IMR-90 (cell line): ENCODE results near the gene KCNQ1. TPM values are rescaled to one million over a fixed set of nuclear protein-coding genes. Genes with fewer than 3 reads are reported as not detected.

Experiments used
- ATAC-seq: fragments of 200-7000 bp; cut with Tn5 transposase; 2 replicates; pipeline ENCODE4 v1.9.1; 2020; ENCODE audit warnings: low read depth, mild to moderate bottlenecking, moderate library complexity
- BruUV-seq: library from RNA; stranded (reverse); fragments of 400-500 nt; replicated peaks from 2 replicates; lab custom pipeline; 2021; lab: Mats Ljungman, UMichigan
- CTCF ChIA-PET: fragments of 300-600 bp; formaldehyde crosslinking; extraction: SDS; loops from one replicate; lab custom pipeline; 2021; ENCODE audit warnings: antibody characterized with exemption; lab: Yijun Ruan, JAX
- POLR2A ChIA-PET: fragments of 300-600 bp; sonication (Branson Sonifier 250); formaldehyde crosslinking; loops from one replicate; lab custom pipeline; 2022; ENCODE audit warnings: antibody characterized with exemption; ENCODE audit not compliant: unreplicated experiment; lab: Charles Lee
- DNase-seq: peaks from one replicate; pipeline ENCODE4 v3.0.0; 2013
- H2AFZ ChIP-seq: replicated peaks from 2 replicates; pipeline ENCODE3; 2013; ENCODE audit warnings: low read length, mild to moderate bottlenecking; ENCODE audit not compliant: poor library complexity
- H2AK5ac ChIP-seq: 2 replicates; pipeline ENCODE4 v1.6.1; 2013; ENCODE audit warnings: low read depth, low read length, inconsistent platforms
- H2AK9ac ChIP-seq: replicated peaks from 2 replicates; pipeline ENCODE3; 2013; ENCODE audit warnings: mild to moderate bottlenecking, low read depth, low read length, moderate library complexity; ENCODE audit not compliant: poor library complexity
- H2BK120ac ChIP-seq: 2 replicates; pipeline ENCODE4 v1.6.1; 2013; ENCODE audit warnings: low read depth, low read length, inconsistent platforms
- H2BK15ac ChIP-seq: 3 replicates; pipeline ENCODE4 v1.6.1; 2013; ENCODE audit warnings: low read depth, low read length, inconsistent platforms
- H2BK20ac ChIP-seq: 2 replicates; pipeline ENCODE4 v1.6.1; 2013; ENCODE audit warnings: low read depth, mild to moderate bottlenecking, inconsistent platforms, low read length, moderate library complexity
- H2BK5ac ChIP-seq: 2 replicates; pipeline ENCODE4 v1.6.1; 2013; ENCODE audit warnings: mild to moderate bottlenecking, low read depth, low read length, inconsistent platforms; ENCODE audit not compliant: poor library complexity, severe bottlenecking
- H3K14ac ChIP-seq: replicated peaks from 2 replicates; pipeline ENCODE4 v1.6.1; 2013; ENCODE audit warnings: low read depth, low read length, inconsistent platforms
- H3K18ac ChIP-seq: 2 replicates; pipeline ENCODE4 v1.6.1; 2013; ENCODE audit warnings: low read depth, low read length, control low read depth
- H3K23ac ChIP-seq: 2 replicates; pipeline ENCODE4 v1.6.1; 2013; ENCODE audit warnings: low read depth, low read length, inconsistent platforms
- H3K27ac ChIP-seq: 2 replicates; pipeline ENCODE4 v1.5.1; 2013; ENCODE audit warnings: mild to moderate bottlenecking, control low read depth, low read length; ENCODE audit not compliant: insufficient read depth
- H3K27me3 ChIP-seq: 2 replicates; pipeline ENCODE4 v1.6.1; 2013; ENCODE audit warnings: low read length; ENCODE audit not compliant: control insufficient read depth, insufficient read depth
- H3K36me3 ChIP-seq: 2 replicates; pipeline ENCODE4 v1.6.1; 2013; ENCODE audit warnings: low read length, mixed read lengths; ENCODE audit not compliant: control insufficient read depth, insufficient read depth
- H3K4ac ChIP-seq: 2 replicates; pipeline ENCODE4 v1.6.1; 2013; ENCODE audit warnings: low read depth, low read length, inconsistent platforms
- H3K4me1 ChIP-seq: 2 replicates; pipeline ENCODE4 v1.6.1; 2013; ENCODE audit warnings: low read length, mixed read lengths; ENCODE audit not compliant: control insufficient read depth, insufficient read depth
- H3K4me2 ChIP-seq: 2 replicates; pipeline ENCODE4 v1.6.1; 2013; ENCODE audit warnings: low read depth, mild to moderate bottlenecking, control low read depth, low read length, moderate library complexity
- H3K4me3 ChIP-seq: 2 replicates; pipeline ENCODE4 v1.5.1; 2013; ENCODE audit warnings: low read depth, mild to moderate bottlenecking, control low read depth, low read length, moderate library complexity; ENCODE audit not compliant: insufficient read depth
- H3K56ac ChIP-seq: 2 replicates; pipeline ENCODE4 v1.6.1; 2013; ENCODE audit warnings: low read length, inconsistent platforms; ENCODE audit not compliant: insufficient read depth; ENCODE audit errors: extremely low read depth
- H3K79me1 ChIP-seq, 2 experiments: 2 replicates each; pipeline ENCODE4 v1.6.1; 2013; ENCODE audit warnings: low read length in 2 of 2, inconsistent platforms in 1 of 2, low read depth in 1 of 2
- H3K9ac ChIP-seq: 2 replicates; pipeline ENCODE4 v1.6.1; 2013; ENCODE audit warnings: low read depth, low read length, control low read depth
- H3K9me1 ChIP-seq: 2 replicates; pipeline ENCODE4 v1.6.1; 2013; ENCODE audit warnings: low read length, inconsistent platforms; ENCODE audit not compliant: insufficient read depth
- H3K9me3 ChIP-seq: 2 replicates; pipeline ENCODE4 v1.6.1; 2013; ENCODE audit warnings: low read length; ENCODE audit not compliant: control insufficient read depth, insufficient read depth
- H4K20me1 ChIP-seq: 2 replicates; pipeline ENCODE4 v1.6.1; 2013; ENCODE audit warnings: low read length, inconsistent platforms; ENCODE audit not compliant: insufficient read depth
- H4K5ac ChIP-seq: 2 replicates; pipeline ENCODE4 v1.6.1; 2013; ENCODE audit warnings: mild to moderate bottlenecking, low read depth, low read length, control low read depth
- H4K8ac ChIP-seq, 2 experiments: 2 replicates each; pipeline ENCODE4 v1.6.1; 2013; ENCODE audit warnings: low read depth in 2 of 2, low read length in 2 of 2, control low read depth in 1 of 2, inconsistent platforms in 1 of 2
- H4K91ac ChIP-seq: 2 replicates; pipeline ENCODE4 v1.6.1; 2013; ENCODE audit warnings: low read depth, low read length, inconsistent platforms; ENCODE audit not compliant: insufficient read depth
- BHLHE40 ChIP-seq: fragments of 150-350 bp; IDR thresholded peaks from 2 replicates; pipeline ENCODE4 v1.6.1; 2016; ENCODE audit warnings: mild to moderate bottlenecking, low read depth, low read length
- CEBPB ChIP-seq: IDR thresholded peaks from 2 replicates; pipeline ENCODE4 v1.6.1; 2012; ENCODE audit warnings: low read depth, low read length, improper control_type of control experiment
- CHD1 ChIP-seq: IDR thresholded peaks from 2 replicates; pipeline ENCODE4 v1.6.1; 2012; ENCODE audit warnings: low read depth, low read length, improper control_type of control experiment
- ELK1 ChIP-seq: fragments of 150-350 bp; IDR thresholded peaks from 2 replicates; pipeline ENCODE4 v1.6.1; 2016; ENCODE audit warnings: low read depth, mild to moderate bottlenecking, low read length, moderate library complexity, borderline replicate concordance
- FOS ChIP-seq: fragments of 150-350 bp; IDR thresholded peaks from 2 replicates; pipeline ENCODE4 v1.6.1; 2016; ENCODE audit warnings: low read depth, low read length
- MAZ ChIP-seq: IDR thresholded peaks from 2 replicates; pipeline ENCODE4 v1.6.1; 2012; ENCODE audit warnings: low read depth, mild to moderate bottlenecking, low read length, improper control_type of control experiment, moderate library complexity, borderline replicate concordance
- NFE2L2 ChIP-seq: fragments of 150-350 bp; IDR thresholded peaks from 2 replicates; pipeline ENCODE4 v1.6.1; 2016; ENCODE audit warnings: low read depth, mild to moderate bottlenecking, low read length
- RAD21 ChIP-seq: IDR thresholded peaks from 2 replicates; pipeline ENCODE4 v1.6.1; 2012; ENCODE audit warnings: low read length, improper control_type of control experiment
- RCOR1 ChIP-seq: IDR thresholded peaks from 2 replicates; pipeline ENCODE4 v1.6.1; 2012; ENCODE audit warnings: mild to moderate bottlenecking, low read length, improper control_type of control experiment; ENCODE audit not compliant: insufficient replicate concordance
- RFX5 ChIP-seq: IDR thresholded peaks from 2 replicates; pipeline ENCODE4 v1.8.0; 2012; ENCODE audit warnings: low read depth, mild to moderate bottlenecking, low read length, moderate library complexity
- SMC3 ChIP-seq: fragments of 150-350 bp; IDR thresholded peaks from 2 replicates; pipeline ENCODE4 v1.6.1; 2016; ENCODE audit warnings: low read depth, mild to moderate bottlenecking, antibody characterized with exemption, low read length, moderate library complexity
- WGBS, 2 experiments: methylation state at CpG; one replicate each; pipeline versions ENCODE4 v1.1.5 to v1.1.7; 2013; ENCODE audit warnings: missing lambda C conversion rate in 2 of 2; ENCODE audit not compliant: insufficient read length in 1 of 2; ENCODE audit errors: extremely low coverage in 2 of 2; 5-methylcytosine and 5-hydroxymethylcytosine counted together
- dilution Hi-C: fragments of 300-500 bp; cut with HindIII; formaldehyde crosslinking; loops from one replicate; pipeline ENCODE4 v1.14.3; 2018; ENCODE audit warnings: low sequenced_read_pairs; ENCODE audit not compliant: unreplicated experiment
- in situ Hi-C: fragments of 300-500 bp; cut with MboI; formaldehyde crosslinking; loops from 3 replicates; pipeline ENCODE4 v1.14.3; 2019; ENCODE audit warnings: low sequenced_read_pairs, inconsistent platforms, mixed read lengths
- intact Hi-C: fragments of 100-400 bp; cut with micrococcal nuclease; formaldehyde crosslinking; loops from 2 replicates; pipeline ENCODE4 v1.10.0; 2022
- polyA plus RNA-seq, 3 experiments: library from polyadenylated mRNA; depleted of rRNA; stranded (reverse); fragments of >200 nt; gene quantifications; 2 replicates each; pipeline ENCODE4 v1.2.3, GENCODE V29; 2012; ENCODE audit warnings: low replicate concordance in 1 of 3
- total RNA-seq: library from RNA; depleted of rRNA; stranded (reverse); fragments of >200 nt; gene quantifications from 2 replicates; pipeline ENCODE4 v1.2.3, GENCODE V29; 2012
- TF ChIP-seq, protein P1 (sequence below): fragments of 150-350 bp; IDR thresholded peaks from 2 replicates; pipeline ENCODE4 v1.6.1; 2017; ENCODE audit warnings: mild to moderate bottlenecking, antibody characterized with exemption, low read length, low read depth
- TF ChIP-seq, protein P2 (sequence below): conservative IDR thresholded peaks from 2 replicates; pipeline ENCODE4 v1.5.1; 2012; ENCODE audit warnings: mild to moderate bottlenecking, low read depth, low read length, improper control_type of control experiment

KCNQ1 gene
- total and polyA plus RNA-seq, 2 of the 4 experiments (the other 2 are of a cell fraction), result 0.07 TPM; not detected in 1

GRCh38 chr11:2507212-2507901 is 62.5 kb downstream of the KCNQ1 start:
- Histone ChIP-seq H3K36me3 (no peaks in the 10 kb centered on the region), H3K56ac (no peak overlapping the region), H3K27me3 (peaks cover 35% of the 10 kb centered on the region), H3K4ac (no peak overlapping the region), H4K5ac (no peak overlapping the region), H3K9ac (no peak overlapping the region), H3K4me1 (no peaks in the 10 kb centered on the region), H3K4me3 (no peak overlapping the region), H4K20me1 (no peaks in the 10 kb centered on the region), H2BK20ac (no peak overlapping the region), H3K27ac (no peak overlapping the region), H3K23ac (no peak overlapping the region), H4K8ac (no peak overlapping the region), H3K9me3 (no peaks in the 10 kb centered on the region), H3K79me1 (no peaks in the 10 kb centered on the region), H2BK5ac (no peak overlapping the region), H2BK120ac (no peak overlapping the region), H4K91ac (no peak overlapping the region), H3K9me1 (no peaks in the 10 kb centered on the region), H2AK5ac (no peak overlapping the region), H2BK15ac (no peak overlapping the region), H2AFZ (no peak overlapping the region), H2AK9ac (no peak overlapping the region), H3K14ac (no peak overlapping the region), H3K4me2 (no peak overlapping the region), H3K18ac (no peak overlapping the region)
- in situ Hi-C loops (no loop called here), dilution Hi-C loops (no loop called here), intact Hi-C loops (no loop called here)
- DNase-seq (no peak), ATAC-seq (no peak)
- ChIA-PET POLR2A (no interaction called here), CTCF (no interaction called here)
- BruUV-seq, result no TSS peak
- WGBS, 2 experiments, result 74% methylated on average over 8 of the region's 13 CpGs; no CpG with 5 or more reads in 1 of the 2 experiments
- TF ChIP-seq CHD1 (no peak), RCOR1 (no peak), NFE2L2 (no peak), RFX5 (no peak), BHLHE40 (no peak), MAZ (no peak), FOS (no peak), SMC3 (no peak), CEBPB (no peak), RAD21 (no peak), ELK1 (no peak)
- TF ChIP-seq, protein P1, sequence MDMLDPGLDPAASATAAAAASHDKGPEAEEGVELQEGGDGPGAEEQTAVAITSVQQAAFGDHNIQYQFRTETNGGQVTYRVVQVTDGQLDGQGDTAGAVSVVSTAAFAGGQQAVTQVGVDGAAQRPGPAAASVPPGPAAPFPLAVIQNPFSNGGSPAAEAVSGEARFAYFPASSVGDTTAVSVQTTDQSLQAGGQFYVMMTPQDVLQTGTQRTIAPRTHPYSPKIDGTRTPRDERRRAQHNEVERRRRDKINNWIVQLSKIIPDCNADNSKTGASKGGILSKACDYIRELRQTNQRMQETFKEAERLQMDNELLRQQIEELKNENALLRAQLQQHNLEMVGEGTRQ, result no peak
- TF ChIP-seq, protein P2, sequence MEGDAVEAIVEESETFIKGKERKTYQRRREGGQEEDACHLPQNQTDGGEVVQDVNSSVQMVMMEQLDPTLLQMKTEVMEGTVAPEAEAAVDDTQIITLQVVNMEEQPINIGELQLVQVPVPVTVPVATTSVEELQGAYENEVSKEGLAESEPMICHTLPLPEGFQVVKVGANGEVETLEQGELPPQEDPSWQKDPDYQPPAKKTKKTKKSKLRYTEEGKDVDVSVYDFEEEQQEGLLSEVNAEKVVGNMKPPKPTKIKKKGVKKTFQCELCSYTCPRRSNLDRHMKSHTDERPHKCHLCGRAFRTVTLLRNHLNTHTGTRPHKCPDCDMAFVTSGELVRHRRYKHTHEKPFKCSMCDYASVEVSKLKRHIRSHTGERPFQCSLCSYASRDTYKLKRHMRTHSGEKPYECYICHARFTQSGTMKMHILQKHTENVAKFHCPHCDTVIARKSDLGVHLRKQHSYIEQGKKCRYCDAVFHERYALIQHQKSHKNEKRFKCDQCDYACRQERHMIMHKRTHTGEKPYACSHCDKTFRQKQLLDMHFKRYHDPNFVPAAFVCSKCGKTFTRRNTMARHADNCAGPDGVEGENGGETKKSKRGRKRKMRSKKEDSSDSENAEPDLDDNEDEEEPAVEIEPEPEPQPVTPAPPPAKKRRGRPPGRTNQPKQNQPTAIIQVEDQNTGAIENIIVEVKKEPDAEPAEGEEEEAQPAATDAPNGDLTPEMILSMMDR, result no peak
